Upper lobe of right lung (tissue), 1 donor: ENCODE results near the gene ARMC12. TPM values are rescaled to one million over a fixed set of nuclear protein-coding genes. Genes with fewer than 3 reads are reported as not detected.

Experiments used
- ATAC-seq: fragments of 200-7000 bp; cut with Tn5 transposase; one replicate; pipeline ENCODE4 v1.9.1; 2020; ENCODE audit warnings: mild to moderate bottlenecking, moderate library complexity
- DNase-seq: peaks from one replicate; pipeline ENCODE4 v3.0.0-alpha.2; 2020
- H3K27ac ChIP-seq: fragments of 200-600 bp; one replicate; pipeline ENCODE4 v1.8.0; 2022
- H3K27me3 ChIP-seq: fragments of 200-600 bp; one replicate; pipeline ENCODE4 v1.8.0; 2022; ENCODE audit warnings: mild to moderate bottlenecking
- H3K36me3 ChIP-seq: fragments of 200-600 bp; one replicate; pipeline ENCODE4 v1.8.0; 2022
- H3K4me1 ChIP-seq: fragments of 200-600 bp; one replicate; pipeline ENCODE4 v1.8.0; 2022
- H3K4me3 ChIP-seq: fragments of 200-600 bp; one replicate; pipeline ENCODE4 v1.8.0; 2022; ENCODE audit warnings: mild to moderate bottlenecking
- H3K9me3 ChIP-seq: fragments of 200-600 bp; one replicate; pipeline ENCODE4 v1.8.0; 2022
- CTCF ChIP-seq: fragments of 200-600 bp; IDR thresholded peaks from one replicate; pipeline ENCODE4 v1.8.0; 2022; ENCODE audit warnings: antibody characterized with exemption
- intact Hi-C: fragments of 100-400 bp; cut with DNase I; formaldehyde crosslinking; loops from one replicate; pipeline ENCODE4 v1.11.0; 2022
- total RNA-seq: library from RNA; stranded (reverse); fragmentation: NEBNext Ultra II Directional; extraction: Animal tissue kit (Norgen Biotek cat#: 25700); gene quantifications from one replicate; pipeline ENCODE4 v1.2.1, GENCODE V29; 2021
- donor health status: DM: no; HTN: yes; CAD: no; lungs with severe emphysema.

The ARMC12 gene
- total RNA-seq, 1 donor from 2014 or later: 0.52 TPM

GRCh38 chr6:35780719-35781118 lies 43.9 kb downstream of the ARMC12 start, which contains the start of gene CLPSL1:
Gene CLPSL1, plus strand, starts transcription at chr6:35781019. Its CDS starts 92 bp downstream, at chr6:35781111.
- Histone ChIP-seq H3K4me1 (peaks cover 7% of the 10 kb centered on the region), H3K27me3 (peaks cover 16% of the 10 kb centered on the region), H3K9me3 (no peaks in the 10 kb centered on the region), H3K4me3 (no peak within 1 kb of the TSS), H3K27ac (no peak within 1 kb of the TSS), H3K36me3 (no peaks in the 10 kb centered on the region)
- ATAC-seq (no peak), DNase-seq (no peak)
- TF ChIP-seq CTCF: no peak
- intact Hi-C loops: no loop called here

GRCh38 chr6:35781290-35781689 lies 44.5 kb downstream of the ARMC12 start:
- H3K27me3 ChIP-seq: peaks cover 16% of the 10 kb centered on the region
- peaks cover 4% of the 10 kb centered on the region for H3K4me1 ChIP-seq
- no peak for TF ChIP-seq CTCF
- no peaks in the 10 kb centered on the region for H3K36me3 ChIP-seq
- ATAC-seq (no peak), DNase-seq (peak; percentile 12)
- intact Hi-C loops: no loop called here
- H3K4me3 ChIP-seq: no peak overlapping the region
- no peaks in the 10 kb centered on the region for H3K9me3 ChIP-seq
- H3K27ac ChIP-seq: no peak overlapping the region

GRCh38 chr6:35782424-35782823 lies 45.6 kb downstream of the ARMC12 start:
- H3K9me3 ChIP-seq: no peaks in the 10 kb centered on the region
- DNase-seq (peak; percentile 55), ATAC-seq (no peak)
- no peak for TF ChIP-seq CTCF
- intact Hi-C loops: no loop called here
- no peak overlapping the region for H3K4me3 ChIP-seq
- H3K27ac ChIP-seq: no peak overlapping the region
- no peaks in the 10 kb centered on the region for H3K36me3 ChIP-seq
- peaks cover 4% of the 10 kb centered on the region for H3K4me1 ChIP-seq
- H3K27me3 ChIP-seq: peaks cover 22% of the 10 kb centered on the region

- intact Hi-C loops: no loop called here
- peaks cover 4% of the 10 kb centered on the region for H3K4me1 ChIP-seq
- TF ChIP-seq CTCF: no peak
- H3K36me3 ChIP-seq: no peaks in the 10 kb centered on the region
- DNase-seq (no peak), ATAC-seq (no peak)
- H3K27ac ChIP-seq: no peak overlapping the region
- no peaks in the 10 kb centered on the region for H3K9me3 ChIP-seq
- no peak overlapping the region for H3K4me3 ChIP-seq
- peaks cover 33% of the 10 kb centered on the region for H3K27me3 ChIP-seq
Measured at GRCh38 chr6:35784200-35784599, 47.4 kb downstream of the ARMC12 start.

- no peak for TF ChIP-seq CTCF
Measured at GRCh38 chr6:35786272-35786671, 49.4 kb downstream of the ARMC12 start.

GRCh38 chr6:35786810-35787209 lies 50.0 kb downstream of the ARMC12 start:
- H3K9me3 ChIP-seq: no peaks in the 10 kb centered on the region
- intact Hi-C loops: loop anchor here (1.0 kb wide), 1 partner anchor 11 kb away; no protein-coding TSS in a partner anchor
- no peak overlapping the region for H3K4me3 ChIP-seq
- peak; percentile 51 for ATAC-seq
- no peaks in the 10 kb centered on the region for H3K36me3 ChIP-seq
- peaks cover 4% of the 10 kb centered on the region for H3K4me1 ChIP-seq
- TF ChIP-seq CTCF: no peak
- H3K27ac ChIP-seq: no peak overlapping the region
- peaks cover 49% of the 10 kb centered on the region for H3K27me3 ChIP-seq
- DNase-seq: peak; percentile 70

More at GRCh38 chr6:35786272-35786671, 49.4 kb downstream of the ARMC12 start:
- no peak overlapping the region for H3K4me3 ChIP-seq
- intact Hi-C loops: no loop called here
- H3K27me3 ChIP-seq: peaks cover 48% of the 10 kb centered on the region
- no peaks in the 10 kb centered on the region for H3K36me3 ChIP-seq
- DNase-seq (no peak), ATAC-seq (no peak)
- peaks cover 4% of the 10 kb centered on the region for H3K4me1 ChIP-seq
- no peaks in the 10 kb centered on the region for H3K9me3 ChIP-seq
- no peak overlapping the region for H3K27ac ChIP-seq
